G401 (cell line): ENCODE results near the gene MPG. TPM values are rescaled to one million over a fixed set of nuclear protein-coding genes. Genes with fewer than 3 reads are reported as not detected.

Experiments used
- DNase-seq: peaks from one replicate; pipeline ENCODE4 v3.0.0-alpha.2; 2015; ENCODE audit warnings: low spot score
- in situ Hi-C: cut with HindIII; loops from 2 replicates; pipeline ENCODE4 v1.10.0; 2016; ENCODE audit warnings: low sequenced_read_pairs, mixed read lengths
- total RNA-seq: library from RNA; depleted of rRNA; stranded (reverse); fragments of >200 nt; shearing (Covaris generic); gene quantifications from 2 replicates; pipeline ENCODE4 v1.2.3, GENCODE V29; 2014

Gene MPG
- total RNA-seq, 1 experiment from 2014 or later = 158 TPM

DNA sequence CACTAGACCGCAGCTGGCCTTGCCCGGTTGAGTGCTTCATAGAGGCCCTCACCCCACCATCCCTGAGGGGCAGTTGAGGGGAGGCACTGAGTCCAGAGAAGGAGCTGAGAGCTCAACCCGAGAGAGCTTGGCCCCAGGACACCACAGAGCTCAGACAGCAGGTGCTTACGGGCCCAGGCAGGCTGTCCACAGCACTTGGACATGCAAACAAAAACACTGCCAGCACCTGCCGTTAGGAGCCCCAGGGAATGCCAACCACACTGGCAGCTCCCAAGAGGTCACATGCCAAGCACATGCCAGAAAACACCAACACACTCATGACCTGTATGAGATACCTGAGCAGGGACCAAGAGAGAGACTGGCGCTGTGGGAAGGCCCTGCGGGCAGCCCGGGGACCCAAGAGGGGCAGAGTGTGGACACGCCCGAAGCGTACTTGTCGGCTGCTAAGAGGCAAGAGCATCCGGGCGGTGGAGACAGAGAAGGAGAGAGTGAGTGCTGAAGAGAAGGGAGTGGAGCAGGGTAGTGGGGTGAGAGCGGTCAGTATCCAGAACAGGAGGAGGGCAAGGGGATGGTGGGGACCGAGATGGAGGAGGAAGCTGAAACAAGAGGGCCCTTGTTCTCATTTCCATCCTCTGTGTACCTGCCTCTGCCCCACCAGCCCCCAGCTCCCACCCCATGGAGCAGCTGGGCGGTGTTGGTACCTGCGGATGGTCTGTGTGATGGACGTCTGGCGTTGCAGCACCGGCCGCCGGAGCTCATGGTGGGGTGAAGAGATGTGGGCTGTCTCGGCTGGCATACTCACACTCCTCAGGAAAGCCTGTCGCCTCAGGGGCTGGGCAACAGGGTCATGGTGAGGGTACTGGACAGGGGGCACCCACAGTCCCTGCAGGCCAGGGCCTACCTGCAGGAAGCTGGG lies 13.8 kb upstream of the MPG start:
- in situ Hi-C loops = no loop called here

DNA sequence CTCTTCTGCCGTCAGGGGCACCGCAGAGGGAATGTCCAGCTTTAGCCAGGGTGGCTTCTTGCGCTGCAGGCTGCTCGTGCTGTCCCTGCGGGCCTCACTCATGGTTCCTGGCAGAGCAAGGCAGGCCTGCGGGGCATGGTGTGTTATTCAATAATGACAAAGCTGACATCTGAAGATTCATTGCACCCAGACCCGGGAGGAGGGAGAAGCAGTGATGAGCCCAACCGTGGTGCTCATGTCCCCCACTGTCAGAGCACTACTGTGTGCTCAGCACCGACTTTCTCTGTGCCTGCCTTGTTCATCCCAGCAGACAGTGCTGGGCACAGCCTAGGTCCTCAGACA lies 13.1 kb upstream of the MPG start:
- in situ Hi-C loops = no loop called here
- no peak for DNase-seq

More for the DNA sequence above, 13.8 kb upstream of the MPG start:
- DNase-seq = peak; percentile 2

DNA sequence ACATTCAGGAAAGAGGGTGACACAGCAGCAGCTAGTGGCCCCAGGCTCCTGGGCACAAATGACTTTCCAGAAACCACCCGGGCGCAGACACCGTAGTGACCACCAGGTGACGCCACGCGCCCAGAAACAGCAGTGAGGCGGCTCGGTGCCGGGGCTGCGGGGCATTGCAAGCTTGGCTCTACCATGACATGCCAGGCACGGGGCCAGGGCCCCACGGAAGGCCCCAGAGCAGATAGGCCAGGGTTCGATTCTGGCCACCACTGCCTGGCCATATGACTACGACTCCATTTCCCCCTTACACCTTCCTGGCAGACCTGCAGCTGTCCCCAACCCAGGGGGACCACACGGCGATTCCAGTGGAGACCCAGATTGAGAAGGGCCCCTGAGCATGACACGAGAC lies 12.3 kb upstream of the MPG start:
- DNase-seq = peak; percentile 79

DNA sequence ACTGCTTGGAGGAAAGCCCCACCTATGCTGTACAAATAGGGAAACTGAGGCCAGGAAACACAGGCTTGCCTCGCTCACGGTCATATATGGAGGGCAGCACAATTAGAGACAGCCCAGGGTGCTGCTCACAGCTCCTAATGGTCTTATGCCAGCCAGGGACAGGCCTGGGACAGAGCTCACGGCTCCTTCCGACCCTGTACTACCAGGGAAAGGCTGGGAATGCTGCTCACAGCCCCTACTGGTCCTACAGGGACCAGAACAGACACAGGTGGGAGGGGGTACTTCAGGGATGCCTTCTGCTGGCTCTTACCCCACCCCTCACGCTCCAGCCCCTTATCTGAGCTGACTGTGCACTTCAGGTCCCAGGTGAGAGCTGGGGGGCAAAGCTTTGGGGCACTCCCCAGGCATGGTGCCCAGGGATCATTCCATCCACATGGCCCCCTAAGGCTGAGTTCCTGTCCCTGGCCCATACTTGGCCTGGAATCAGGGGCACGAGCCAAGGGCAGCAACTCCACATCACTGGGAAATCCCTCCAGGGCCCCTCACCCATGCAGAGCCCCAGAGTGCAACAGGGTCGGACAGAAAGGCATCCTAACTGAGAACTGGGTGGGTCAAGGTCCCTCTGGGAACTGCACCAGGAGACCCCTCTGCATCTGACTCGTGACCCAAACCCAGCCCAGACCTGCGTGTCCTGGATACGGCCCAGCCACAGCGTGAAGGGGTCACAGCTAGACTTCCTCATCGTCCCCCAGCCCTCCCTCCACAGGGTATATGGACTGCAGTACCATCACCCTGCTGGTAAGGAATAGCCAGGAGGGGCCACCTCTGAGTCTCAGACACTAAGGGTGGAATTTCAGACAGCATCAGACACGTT lies 11.5 kb upstream of the MPG start:
- DNase-seq = no peak
- in situ Hi-C loops = no loop called here

More for the DNA sequence above, 12.3 kb upstream of the MPG start:
- in situ Hi-C loops = no loop called here

DNA sequence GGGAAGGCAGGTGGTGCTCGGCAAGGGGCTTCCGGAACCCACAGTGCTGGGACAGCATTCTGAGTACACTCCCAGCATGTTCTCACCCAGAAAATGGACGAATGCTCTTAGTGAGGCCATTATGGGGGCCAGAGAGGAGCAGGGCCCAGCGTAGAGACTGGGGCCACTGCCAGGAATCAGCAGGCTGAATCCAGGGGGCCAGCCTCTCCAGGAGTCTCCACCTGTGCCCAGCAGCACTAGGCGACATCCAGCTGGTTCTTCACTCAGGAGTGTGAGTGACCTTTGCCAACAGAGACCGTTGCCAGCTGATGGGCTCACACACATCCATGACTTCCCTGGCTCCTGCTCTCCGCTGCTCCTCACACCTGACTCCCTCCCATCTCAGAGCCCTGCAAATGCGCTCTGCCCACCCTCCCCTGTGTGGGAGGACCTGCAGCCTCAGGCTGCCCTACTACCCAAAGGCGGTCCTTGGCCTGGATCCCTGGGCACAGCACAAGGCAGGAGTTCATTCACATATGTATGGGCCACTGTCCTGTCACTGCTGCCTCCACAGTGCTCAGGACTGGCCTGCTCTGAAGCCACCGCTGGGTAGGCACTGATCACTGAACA lies 10.7 kb upstream of the MPG start:
- in situ Hi-C loops = no loop called here
- DNase-seq = peak; percentile 88

DNA sequence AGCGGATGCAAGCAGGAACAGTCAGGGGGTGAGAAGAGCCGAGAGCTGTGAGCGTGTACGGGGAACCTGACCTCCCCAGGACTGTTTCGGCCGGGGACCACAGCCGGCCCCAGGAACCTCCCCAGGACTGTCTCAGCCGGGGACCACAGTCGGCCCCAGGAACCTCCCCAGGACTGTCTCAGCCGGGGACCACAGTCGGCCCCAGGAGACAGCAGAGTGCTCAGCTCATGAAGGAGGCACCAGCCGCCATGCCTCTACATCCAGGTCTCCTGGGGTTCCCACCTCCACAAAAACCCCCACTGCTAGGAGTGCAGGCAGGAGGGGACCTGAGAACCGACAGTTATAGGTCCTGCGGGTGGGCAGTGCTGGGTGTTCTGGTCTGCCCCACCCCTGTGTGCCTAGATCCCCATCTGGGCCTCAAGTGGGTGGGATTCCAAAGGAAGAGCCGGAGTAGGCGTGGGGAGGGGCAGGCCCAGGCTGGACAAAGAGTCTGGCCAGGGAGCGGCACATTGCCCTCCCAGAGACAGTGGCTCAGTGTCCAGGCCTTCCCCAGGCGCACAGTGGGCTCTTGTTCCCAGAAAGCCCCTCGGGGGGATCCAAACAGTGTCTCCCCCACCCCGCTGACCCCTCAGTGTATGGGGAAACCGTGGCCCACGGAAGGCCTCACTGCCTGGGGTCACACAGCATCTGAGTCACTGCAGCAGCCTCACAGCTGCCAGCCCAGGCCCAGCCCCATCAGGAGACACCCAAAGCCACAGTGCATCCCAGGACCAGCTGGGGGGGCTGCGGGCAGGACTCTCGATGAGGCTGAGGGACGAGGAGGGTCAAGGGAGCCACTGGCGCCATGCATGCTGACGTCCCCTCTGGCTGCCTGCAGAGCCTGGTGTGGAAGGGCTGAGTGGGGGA lies 9.9 kb upstream of the MPG start:
- in situ Hi-C loops = no loop called here
- DNase-seq = no peak

DNA sequence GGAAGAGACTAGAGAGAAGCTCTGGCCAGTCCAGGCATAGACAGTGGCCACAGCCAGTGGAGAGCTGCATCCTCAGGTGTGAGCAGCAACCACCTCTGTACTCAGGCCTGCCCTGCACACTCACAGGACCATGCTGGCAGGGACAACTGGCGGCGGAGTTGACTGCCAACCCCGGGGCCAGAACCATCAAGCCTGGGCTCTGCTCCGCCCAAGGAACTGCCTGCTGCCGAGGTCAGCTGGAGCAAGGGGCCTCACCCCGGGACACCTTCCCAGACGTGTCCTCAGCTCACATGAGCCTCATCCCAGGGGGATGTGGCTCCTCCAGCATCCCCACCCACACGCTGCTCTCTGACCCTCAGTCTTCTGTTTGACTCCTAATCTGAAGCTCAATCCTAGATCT lies 8.8 kb upstream of the MPG start:
- DNase-seq = no peak
- in situ Hi-C loops = no loop called here

DNA sequence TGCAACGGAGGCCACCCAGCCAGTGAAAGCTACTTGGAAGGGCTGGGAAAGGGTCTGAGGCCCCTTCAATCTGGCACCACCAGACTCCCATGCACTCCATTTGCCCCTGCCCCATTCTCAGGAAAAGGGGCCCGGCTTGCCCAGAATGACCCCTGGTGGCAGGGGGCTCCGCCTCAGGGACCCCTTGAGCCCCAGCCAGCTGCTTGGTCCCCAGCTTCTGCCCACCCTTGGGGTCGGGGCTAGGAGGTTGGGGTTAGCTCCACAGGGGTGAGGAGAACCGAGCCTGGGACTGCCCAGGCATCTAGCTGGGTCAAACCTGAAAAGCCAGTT lies 6.8 kb upstream of the MPG start:
- in situ Hi-C loops = no loop called here
- DNase-seq = no peak

DNA sequence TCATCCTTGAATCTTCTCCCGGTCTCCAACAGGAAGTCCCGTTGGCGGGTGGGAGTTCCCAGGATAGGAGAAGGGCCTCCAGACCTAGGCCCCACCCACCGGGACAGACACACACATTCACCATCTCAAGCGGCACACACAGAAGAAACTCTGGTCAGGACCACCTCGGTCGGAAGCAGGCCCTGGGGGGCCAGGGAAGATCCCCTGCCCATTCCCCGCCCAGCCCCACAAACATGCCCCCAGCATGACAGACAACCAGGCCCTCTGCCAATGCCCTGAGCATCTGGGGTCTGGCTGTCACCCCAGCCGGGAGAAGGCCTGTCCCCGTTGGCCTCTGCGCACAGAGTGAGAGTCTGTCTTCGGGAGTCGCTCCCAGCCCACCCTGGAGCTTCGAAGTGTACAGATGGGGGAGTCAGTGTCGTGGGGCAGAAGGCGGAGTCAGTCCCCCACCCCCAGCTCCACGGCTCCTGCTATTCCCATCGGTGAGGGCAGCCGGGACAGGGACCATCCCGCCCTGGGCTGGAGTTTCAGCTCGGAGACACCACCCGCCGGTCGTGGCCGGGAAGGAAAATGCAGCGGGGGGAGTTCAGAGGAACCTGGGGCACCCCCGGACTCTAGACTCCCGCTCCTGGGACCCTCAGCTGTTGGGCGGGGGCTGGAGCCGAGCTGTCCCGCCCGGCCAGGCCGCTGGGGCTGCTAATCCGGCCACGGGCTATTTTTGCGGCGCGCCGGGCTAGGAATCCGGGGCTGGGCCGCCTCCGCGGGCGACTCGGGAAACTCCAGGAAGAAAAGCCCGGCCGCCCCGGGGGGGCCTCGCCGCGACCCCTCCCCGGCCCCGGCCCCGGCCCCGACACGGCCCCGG lies 6.3 kb upstream of the MPG start:
- DNase-seq = no peak
- in situ Hi-C loops = no loop called here

DNA sequence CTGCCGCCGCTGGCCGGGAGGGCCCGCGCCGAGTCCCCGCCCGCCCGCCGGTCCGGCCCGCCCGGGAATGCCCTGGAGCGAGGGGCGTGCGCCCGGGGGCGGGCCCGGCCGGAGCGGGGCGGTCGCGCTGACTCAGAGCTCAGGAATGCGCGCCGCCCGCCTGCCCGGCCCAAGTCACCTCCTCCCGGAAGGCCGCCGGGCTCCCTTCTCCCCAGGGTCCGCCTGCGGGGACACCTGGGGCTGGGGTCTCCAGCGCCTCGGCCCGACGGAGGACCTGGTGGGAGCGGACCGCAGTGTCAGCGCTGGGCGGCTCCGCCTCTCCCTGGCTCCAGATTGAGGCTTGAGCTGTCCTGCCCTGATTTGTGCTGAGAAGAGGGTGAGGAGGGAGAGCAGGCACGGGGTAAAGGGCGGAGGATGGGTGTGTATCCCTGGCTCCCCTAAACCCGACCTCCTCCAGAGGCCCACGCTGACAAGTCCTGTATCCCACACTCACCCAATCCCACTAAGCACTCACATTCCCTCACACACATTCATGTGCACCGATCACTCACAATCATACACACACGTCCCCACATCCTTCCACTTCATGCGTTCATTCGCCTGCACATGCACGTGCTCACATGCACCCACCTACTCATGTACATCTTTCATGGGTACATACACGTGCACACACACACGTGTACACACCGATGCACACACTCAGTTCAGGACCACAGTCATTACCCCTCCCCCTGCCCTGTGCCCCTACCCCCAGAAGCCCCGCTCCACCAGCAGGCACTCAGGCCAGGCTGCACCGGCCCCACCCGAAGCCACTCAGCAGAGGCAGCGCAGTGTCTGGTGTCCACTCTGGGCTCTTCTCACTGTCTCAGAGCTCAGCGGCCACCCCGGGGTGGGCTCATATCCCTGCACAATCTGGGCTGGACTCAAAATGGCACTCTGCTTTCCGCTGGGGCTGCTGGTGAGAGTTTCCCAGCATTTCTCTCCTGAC lies 5.2 kb upstream of the MPG start, which contains the start of gene RHBDF1:
Gene RHBDF1 (minus strand): TSS at position 71 of the 988 bp plus-strand sequence. CDS start 7,616 bp downstream, outside the sequence.
- DNase-seq = no peak
- in situ Hi-C loops = no loop called here

DNA sequence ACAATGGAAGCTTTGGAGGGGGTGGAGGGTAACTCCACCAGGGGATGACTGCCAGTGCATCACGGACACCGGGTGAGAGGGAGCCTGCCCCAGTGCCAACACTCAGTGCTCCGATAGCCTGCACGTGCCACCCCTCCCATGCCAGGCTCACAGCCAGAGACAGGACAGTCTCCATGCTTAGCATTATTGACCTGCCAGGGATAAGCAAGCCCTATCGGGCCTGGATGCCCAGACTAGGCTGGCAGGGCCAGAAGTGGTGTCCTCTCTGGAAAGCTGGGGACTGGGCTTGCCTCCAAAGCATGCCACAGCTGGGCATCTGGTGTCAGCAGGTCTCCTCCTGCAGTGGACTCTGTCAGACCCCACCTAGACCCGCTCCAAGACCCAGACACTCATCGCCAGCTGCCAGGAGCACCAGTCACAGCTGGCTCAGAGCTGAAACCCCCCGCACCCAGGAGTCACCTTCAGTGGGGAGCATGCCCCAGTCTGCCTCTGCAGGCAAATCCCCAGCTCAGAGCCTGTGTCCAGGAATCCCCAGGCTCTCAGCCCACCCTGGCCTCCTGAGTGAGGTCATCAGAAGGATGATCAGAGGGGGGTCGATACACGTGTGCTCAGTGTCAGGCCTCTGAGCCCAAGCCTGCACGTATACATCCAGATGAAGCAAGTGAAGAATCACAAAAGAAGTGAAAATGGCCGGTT lies 3.8 kb upstream of the MPG start:
- no peak for DNase-seq
- in situ Hi-C loops = no loop called here

DNA sequence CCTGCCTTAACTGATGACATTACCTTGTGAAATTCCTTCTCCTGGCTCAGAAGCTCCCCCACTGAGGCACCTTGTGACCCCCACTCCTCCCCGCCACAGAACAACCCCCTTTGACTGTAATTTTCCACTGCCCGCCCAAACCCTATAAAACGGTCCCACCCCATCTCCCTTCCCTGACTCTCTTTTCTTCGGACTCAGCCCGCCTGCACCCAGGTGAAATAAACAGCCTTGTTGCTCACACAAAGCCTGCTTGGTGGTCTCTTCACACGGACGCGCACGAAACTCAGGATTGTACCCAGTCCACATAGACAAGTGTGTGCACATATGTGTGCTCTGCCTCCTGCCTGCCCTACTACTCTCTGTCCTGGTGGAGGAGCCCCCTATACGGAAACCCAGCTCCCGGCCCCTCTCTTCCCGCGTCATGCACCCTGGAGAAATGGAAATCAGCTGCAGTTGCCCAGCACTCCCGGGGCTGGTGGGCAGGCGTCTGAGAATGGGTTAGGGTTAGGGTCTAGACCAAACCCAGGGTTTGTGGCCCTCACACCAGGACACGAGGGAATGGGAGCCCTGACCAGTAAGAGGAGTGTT lies 3.2 kb upstream of the MPG start:
- in situ Hi-C loops = no loop called here
- no peak for DNase-seq

DNA sequence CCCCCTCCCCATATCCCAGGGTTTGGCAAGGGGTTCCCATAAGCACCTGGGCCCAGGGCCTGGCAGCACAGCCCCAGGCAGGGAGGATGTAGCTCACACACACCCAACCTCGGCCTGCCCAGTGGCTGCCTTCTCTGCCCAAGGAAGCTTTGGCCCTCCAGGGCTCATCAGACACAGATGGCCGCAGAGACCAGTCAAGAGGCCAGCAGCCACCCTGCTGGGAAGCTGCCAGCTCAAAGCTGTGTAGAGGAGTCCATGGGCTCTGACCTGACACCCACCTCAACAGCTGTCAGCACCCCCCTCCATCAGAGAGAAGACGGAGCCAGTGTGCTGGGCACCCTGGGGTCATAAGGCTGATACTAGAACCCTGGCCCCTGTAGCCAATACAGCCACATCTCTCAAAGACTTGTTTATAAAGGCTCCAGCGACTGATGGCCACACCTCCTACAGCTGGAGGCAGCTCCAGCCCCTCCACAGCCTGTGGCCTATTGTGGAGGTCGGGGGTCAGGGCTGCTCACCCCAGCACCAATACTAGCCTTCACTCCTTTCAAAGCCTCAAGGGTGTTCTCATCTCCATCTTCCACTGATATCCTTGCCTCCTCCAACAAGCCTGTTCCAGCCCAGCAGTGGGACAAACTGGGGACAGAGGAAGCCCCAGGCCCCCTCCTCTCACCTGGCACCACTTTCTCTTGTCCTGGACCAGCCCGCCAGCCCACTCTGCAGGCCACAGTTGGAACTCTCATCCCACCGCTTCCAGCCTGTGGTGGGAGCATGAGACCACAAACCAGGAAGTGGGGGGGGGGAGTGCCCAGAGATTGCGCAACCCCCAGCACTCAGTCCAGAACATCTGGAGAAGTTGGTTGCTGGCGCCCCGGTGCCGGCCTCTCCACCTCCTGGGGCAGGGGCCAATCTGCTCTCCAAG lies 2.2 kb upstream of the MPG start:
- no peak for DNase-seq
- in situ Hi-C loops = no loop called here

DNA sequence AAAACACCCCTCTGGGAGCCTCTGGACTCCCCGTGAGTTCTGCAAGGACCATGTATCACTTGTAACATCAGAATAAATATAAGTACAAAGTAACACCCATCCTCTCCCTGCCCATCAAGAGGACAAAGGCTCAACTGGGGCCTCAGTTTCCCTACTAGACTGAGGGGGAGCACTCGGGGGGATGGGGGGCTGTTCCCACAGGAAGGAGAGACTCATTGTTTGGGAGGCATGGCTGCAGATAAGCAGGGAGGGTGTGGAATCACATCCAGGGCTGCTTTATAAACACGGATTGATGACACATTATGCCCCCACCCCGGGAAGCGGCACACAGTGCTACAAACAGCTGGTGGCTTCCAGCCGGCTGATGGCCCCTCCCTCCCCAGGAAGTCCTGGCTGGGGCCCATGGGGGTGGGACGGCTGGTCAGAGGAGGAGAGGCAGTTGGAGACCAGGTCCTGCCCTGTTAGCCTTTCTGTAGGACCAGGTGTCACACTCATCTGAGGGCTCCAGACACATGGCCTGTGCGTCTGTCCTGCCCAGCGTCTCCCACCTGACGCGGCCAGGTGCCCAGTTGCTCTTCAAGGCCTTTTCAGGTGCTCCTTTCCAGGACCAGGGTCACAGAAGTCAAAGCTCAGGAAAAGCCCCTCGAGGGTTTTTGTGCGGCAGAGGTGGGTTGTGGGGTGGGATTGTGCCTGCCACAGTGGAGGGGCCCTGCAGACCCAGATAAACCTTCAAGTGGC lies 1.3 kb upstream of the MPG start:
- no peak for DNase-seq

More for the DNA sequence above, 1.3 kb upstream of the MPG start:
- in situ Hi-C loops = no loop called here
